Fibroblast of lung (primary cell): ENCODE results near the gene TUBB4B. TPM values are rescaled to one million over a fixed set of nuclear protein-coding genes. Genes with fewer than 3 reads are reported as not detected.

Experiments
- DNase-seq, 2 donors: peaks; one replicate each; pipeline versions ENCODE4 v3.0.0 to v3.0.0-alpha.2; 2010; ENCODE audit warnings: low read depth in 2 of 2
- H2AFZ ChIP-seq: 2 replicates; pipeline ENCODE4 v1.5.1; 2012; ENCODE audit warnings: low read length, control low read depth, inconsistent platforms
- H3K27ac ChIP-seq: 2 replicates; pipeline ENCODE4 v1.5.1; 2011; ENCODE audit warnings: low read length, control low read depth; ENCODE audit not compliant: insufficient read depth
- H3K27me3 ChIP-seq: 2 replicates; pipeline ENCODE4 v1.5.1; 2011; ENCODE audit warnings: mild to moderate bottlenecking, low read length; ENCODE audit not compliant: control insufficient read depth, insufficient read depth
- H3K36me3 ChIP-seq: 2 replicates; pipeline ENCODE4 v1.5.1; 2011; ENCODE audit warnings: low read length; ENCODE audit not compliant: control insufficient read depth, insufficient read depth
- H3K4me1 ChIP-seq: 2 replicates; pipeline ENCODE4 v1.5.1; 2011; ENCODE audit warnings: low read length; ENCODE audit not compliant: control insufficient read depth, insufficient read depth; ENCODE audit errors: extremely low read depth
- H3K4me2 ChIP-seq: 2 replicates; pipeline ENCODE4 v1.5.1; 2011; ENCODE audit warnings: low read length, control low read depth; ENCODE audit not compliant: insufficient read depth; ENCODE audit errors: extremely low read depth
- H3K4me3 ChIP-seq, 4 experiments: fragments of 200-600 bp in 1 of 4; sonication (generic) in 1 of 4; replicated peaks in 1 of 4; 2 replicates each; pipeline ENCODE4 v1.5.1; 2011 to 2016; ENCODE audit warnings: low read length in 4 of 4, low read depth in 3 of 4, mild to moderate bottlenecking in 3 of 4, control low read depth in 2 of 4, inconsistent platforms in 1 of 4, mixed read lengths in 1 of 4; ENCODE audit not compliant: insufficient read depth in 1 of 4; ENCODE audit errors: control extremely low read depth in 1 of 4
- H3K79me2 ChIP-seq: 2 replicates; pipeline ENCODE4 v1.5.1; 2012; ENCODE audit warnings: mild to moderate bottlenecking, low read length, inconsistent platforms; ENCODE audit not compliant: control insufficient read depth, insufficient read depth
- H3K9ac ChIP-seq: 2 replicates; pipeline ENCODE4 v1.5.1; 2011; ENCODE audit warnings: mild to moderate bottlenecking, low read length, control low read depth; ENCODE audit not compliant: insufficient read depth
- H3K9me3 ChIP-seq: 2 replicates; pipeline ENCODE4 v1.5.1; 2012; ENCODE audit warnings: low read depth, low read length; ENCODE audit not compliant: control insufficient read depth, insufficient read depth
- H4K20me1 ChIP-seq: 2 replicates; pipeline ENCODE4 v1.5.1; 2011; ENCODE audit warnings: low read length; ENCODE audit not compliant: control insufficient read depth, insufficient read depth; ENCODE audit errors: extremely low read depth
- CTCF ChIP-seq, 2 donors: IDR thresholded peaks in 1 of 2; conservative IDR thresholded peaks in 1 of 2; 1 replicate in 1 of 2; 2 replicates in 1 of 2; pipeline ENCODE4 v1.5.1; 2011 to 2012; ENCODE audit warnings: low read length in 2 of 2, control low read depth in 1 of 2, inconsistent platforms in 1 of 2, low read depth in 1 of 2, mild to moderate bottlenecking in 1 of 2
- EZH2 ChIP-seq: IDR thresholded peaks from 2 replicates; pipeline ENCODE4 v1.5.1; 2012; ENCODE audit warnings: low read length, control low read depth, mild to moderate bottlenecking; ENCODE audit errors: missing control alignments
- polyA plus RNA-seq, 2 donors: library from polyadenylated mRNA; depleted of rRNA in 1 of 2; stranded (reverse) in 1 of 2; unstranded in 1 of 2; fragments of >200 nt; gene quantifications; 2 replicates each; pipeline ENCODE4 v1.2.1, GENCODE V29; 2011 to 2012; ENCODE audit warnings: missing spikeins in 1 of 2
- total RNA-seq: library from RNA; depleted of rRNA; stranded (reverse); fragments of >200 nt; gene quantifications from 2 replicates; pipeline ENCODE4 v1.2.1, GENCODE V29; 2014

Gene TUBB4B
- total and polyA plus RNA-seq, 2 donors (not counting 1 experiment from before 2014, with no cell fraction given): 111 to 332 TPM

DNA sequence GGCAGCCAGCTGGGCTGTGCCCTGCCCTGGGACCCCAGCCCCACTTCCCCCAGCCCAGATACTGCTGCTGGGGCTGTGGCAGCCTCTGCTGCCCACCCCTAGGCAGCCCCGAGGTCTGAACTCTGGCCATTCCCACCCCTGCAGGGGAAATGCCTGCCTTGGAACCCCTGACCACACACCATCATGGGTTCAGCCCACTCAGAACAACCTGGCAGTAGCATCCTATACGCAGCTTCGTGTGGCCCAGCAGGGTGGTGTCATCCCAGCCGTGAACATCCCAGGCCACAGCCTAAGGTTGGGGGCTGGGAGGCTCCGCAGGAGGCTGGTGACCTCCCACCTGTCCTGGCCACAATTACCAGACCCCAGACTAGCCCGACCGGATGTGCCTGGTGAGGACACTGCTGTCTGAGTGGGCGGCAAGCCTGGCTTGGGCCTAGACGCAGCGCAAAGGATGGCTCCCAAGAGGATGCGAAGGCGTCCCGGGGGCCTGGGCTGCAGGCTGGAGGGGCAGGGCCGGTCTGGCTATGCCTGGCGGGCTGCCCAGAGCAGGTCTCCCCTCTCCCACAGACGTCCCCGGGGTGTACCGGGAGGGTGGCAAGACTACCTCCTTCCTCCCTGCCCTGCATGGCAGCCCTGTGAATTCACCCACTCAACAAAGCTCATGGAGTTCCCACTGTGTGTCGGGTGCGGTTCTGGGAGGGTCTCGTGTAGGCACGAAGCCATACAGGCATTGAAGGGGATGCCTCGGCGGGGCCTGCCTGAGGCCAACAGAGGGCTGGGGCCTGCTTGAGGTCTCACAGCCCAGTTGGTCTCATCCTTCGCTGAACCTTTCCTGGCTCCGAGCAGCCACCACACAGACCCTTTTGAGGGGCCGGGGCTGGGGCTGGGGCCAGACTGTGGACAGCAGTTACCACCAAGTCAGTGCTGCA lies 11.9 kb upstream of the TUBB4B start:
- H2AFZ ChIP-seq: no peak overlapping the region
- no peaks in the 10 kb centered on the region for H4K20me1 ChIP-seq
- H3K4me3 ChIP-seq: no peak overlapping the region
- H3K4me1 ChIP-seq: no peaks in the 10 kb centered on the region
- H3K27me3 ChIP-seq: no peaks in the 10 kb centered on the region
- no peaks in the 10 kb centered on the region for H3K79me2 ChIP-seq
- H3K27ac ChIP-seq: no peak overlapping the region
- no peaks in the 10 kb centered on the region for H3K9me3 ChIP-seq
- TF ChIP-seq CTCF (conservative IDR thresholded peaks at IDR 0.05 in 1 of 2, IDR thresholded peaks at IDR 0.05 in 1 of 2; ENCODE audit: low read depth in 1 of 2, low read length in 2 of 2) (no peak), EZH2 (no peak)
- H3K36me3 ChIP-seq: no peaks in the 10 kb centered on the region
- no peak overlapping the region for H3K4me2 ChIP-seq
- no peak for DNase-seq
- H3K9ac ChIP-seq: no peak overlapping the region

GRCh38 chr9:137229903-137230704 lies 11.0 kb upstream of the TUBB4B start:
- Histone ChIP-seq H3K4me3 (no peak overlapping the region), H2AFZ (no peak overlapping the region)
- TF ChIP-seq EZH2 (no peak), CTCF (conservative IDR thresholded peaks at IDR 0.05 in 1 of 2, IDR thresholded peaks at IDR 0.05 in 1 of 2; ENCODE audit: low read depth in 1 of 2, low read length in 2 of 2) (no peak)

DNA sequence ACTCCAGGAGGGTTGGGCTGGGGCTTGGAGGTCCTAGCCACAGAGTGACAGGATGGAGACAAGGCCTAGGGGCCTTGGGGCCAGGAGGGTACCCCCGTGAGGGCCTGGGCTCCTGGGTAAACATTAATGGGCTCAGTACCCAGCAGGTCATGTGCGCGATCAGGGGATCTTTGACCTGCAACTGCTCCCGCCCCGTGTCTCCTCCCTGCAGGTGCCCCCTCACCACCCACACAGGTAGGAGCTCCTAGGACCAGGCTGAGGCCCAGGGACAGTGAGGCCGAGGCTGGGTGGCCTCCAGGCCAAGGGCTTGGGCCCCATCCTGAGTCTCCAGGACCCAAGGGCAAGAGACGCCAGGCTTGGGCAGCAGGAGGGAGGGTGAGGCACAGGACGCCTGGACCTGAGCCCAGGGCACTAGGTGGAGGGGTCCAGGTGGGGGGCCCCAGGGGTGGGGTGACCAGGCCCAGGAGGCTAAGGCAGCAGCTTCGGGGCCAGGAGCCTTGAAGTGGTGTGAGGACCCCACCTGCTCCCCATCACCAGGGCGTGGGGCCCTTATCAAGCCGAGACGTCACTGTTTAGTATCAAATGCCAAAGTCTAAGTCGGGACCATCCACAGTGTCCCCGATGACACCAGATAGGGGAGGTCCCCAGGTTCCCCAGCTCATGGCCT lies 10.2 kb upstream of the TUBB4B start, which contains the start of gene SLC34A3:
Gene SLC34A3, plus strand, starts transcription at position 197 of the 667 bp plus-strand sequence. CDS start 802 bp downstream, outside the sequence.
- no peaks in the 10 kb centered on the region for H3K79me2 ChIP-seq
- no peaks in the 10 kb centered on the region for H3K9me3 ChIP-seq
- no peaks in the 10 kb centered on the region for H3K4me1 ChIP-seq
- no peak within 1 kb of the TSS for H2AFZ ChIP-seq
- H3K27ac ChIP-seq: no peak within 1 kb of the TSS
- no peaks in the 10 kb centered on the region for H3K36me3 ChIP-seq
- H4K20me1 ChIP-seq: no peaks in the 10 kb centered on the region
- TF ChIP-seq CTCF (conservative IDR thresholded peaks at IDR 0.05 in 1 of 2, IDR thresholded peaks at IDR 0.05 in 1 of 2; ENCODE audit: low read depth in 1 of 2, low read length in 2 of 2) (no peak), EZH2 (no peak)
- no peak within 1 kb of the TSS for H3K4me3 ChIP-seq
- no peak for DNase-seq
- no peak within 1 kb of the TSS for H3K4me2 ChIP-seq
- no peak within 1 kb of the TSS for H3K9ac ChIP-seq
- no peaks in the 10 kb centered on the region for H3K27me3 ChIP-seq

More at GRCh38 chr9:137229903-137230704, 11.0 kb upstream of the TUBB4B start:
- H3K36me3 ChIP-seq: no peaks in the 10 kb centered on the region
- DNase-seq: no peak
- H3K4me1 ChIP-seq: no peaks in the 10 kb centered on the region
- H3K27ac ChIP-seq: no peak overlapping the region
- no peak overlapping the region for H3K9ac ChIP-seq
- no peak overlapping the region for H3K4me2 ChIP-seq
- no peaks in the 10 kb centered on the region for H4K20me1 ChIP-seq
- H3K27me3 ChIP-seq: no peaks in the 10 kb centered on the region
- H3K9me3 ChIP-seq: no peaks in the 10 kb centered on the region
- H3K79me2 ChIP-seq: no peaks in the 10 kb centered on the region
